ENCODE results near the gene SEC23B.

The SEC23B gene

DNA sequence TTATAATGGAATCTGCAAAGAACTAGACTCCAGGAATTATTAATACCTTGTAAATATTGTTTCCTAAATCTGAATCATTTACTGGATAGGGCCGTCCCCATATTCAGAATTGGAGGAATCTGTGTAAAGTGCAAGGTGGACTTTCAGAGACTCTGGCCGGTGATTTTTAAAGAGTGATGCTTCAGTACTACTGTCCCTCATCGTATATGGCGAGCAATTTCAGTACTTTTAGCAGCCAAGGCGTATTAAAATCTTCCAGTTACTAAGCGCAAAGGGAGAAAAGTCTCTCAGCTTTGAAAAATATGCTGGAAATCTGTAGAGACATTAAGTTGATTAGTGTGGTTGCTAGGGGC, 60.0 kb downstream of the SEC23B start:
- no peak for TF ChIP-seq ZFX (IDR thresholded peaks at IDR 0.05; ENCODE audit: borderline replicate concordance)
- TF ChIP-seq, protein P1, sequence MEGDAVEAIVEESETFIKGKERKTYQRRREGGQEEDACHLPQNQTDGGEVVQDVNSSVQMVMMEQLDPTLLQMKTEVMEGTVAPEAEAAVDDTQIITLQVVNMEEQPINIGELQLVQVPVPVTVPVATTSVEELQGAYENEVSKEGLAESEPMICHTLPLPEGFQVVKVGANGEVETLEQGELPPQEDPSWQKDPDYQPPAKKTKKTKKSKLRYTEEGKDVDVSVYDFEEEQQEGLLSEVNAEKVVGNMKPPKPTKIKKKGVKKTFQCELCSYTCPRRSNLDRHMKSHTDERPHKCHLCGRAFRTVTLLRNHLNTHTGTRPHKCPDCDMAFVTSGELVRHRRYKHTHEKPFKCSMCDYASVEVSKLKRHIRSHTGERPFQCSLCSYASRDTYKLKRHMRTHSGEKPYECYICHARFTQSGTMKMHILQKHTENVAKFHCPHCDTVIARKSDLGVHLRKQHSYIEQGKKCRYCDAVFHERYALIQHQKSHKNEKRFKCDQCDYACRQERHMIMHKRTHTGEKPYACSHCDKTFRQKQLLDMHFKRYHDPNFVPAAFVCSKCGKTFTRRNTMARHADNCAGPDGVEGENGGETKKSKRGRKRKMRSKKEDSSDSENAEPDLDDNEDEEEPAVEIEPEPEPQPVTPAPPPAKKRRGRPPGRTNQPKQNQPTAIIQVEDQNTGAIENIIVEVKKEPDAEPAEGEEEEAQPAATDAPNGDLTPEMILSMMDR (IDR thresholded peaks at IDR 0.05) = no peak
- peak overlapping the region; percentile 79 for H3K27ac ChIP-seq

DNA sequence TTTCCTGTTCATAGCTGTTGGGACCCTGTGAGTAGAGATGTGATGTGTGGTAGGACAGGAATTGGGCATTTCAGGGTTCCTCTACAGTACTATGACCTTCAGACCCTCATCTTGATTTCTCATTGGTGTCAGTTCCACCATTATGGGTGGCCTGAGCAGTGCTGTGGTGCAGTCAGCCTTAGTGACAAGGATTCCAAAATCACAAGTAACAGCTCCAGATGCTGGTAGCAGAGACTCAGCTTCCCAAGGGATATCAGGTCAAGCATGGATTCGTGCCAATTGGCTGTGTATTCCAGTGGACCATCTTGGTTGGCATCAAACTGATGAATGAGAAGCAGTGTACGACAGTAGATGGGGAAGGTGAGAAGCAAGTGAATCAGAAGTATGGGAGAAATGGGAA, 63.3 kb downstream of the SEC23B start:
- H3K27ac ChIP-seq = no peak overlapping the region
- TF ChIP-seq, protein P1 (IDR thresholded peaks at IDR 0.05) = no peak

DNA sequence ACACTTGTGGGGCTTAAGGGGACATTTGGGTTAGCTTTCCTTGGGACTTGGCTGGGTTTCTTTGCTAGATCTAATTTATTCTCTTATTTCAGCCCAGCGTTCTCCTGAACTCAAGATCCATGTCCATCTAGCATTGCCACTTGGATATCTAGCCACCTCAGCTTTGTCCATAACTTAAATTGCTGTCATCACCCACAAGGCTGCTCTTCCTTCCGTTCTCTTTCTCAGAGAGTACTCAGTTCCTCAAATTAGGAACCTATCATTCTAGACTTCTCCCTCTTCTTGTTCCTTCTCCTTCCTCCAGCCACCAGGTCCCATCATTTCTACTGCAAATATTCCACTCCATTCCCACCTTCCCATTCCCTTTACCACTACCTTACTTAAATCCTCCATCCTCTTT, 63.8 kb downstream of the SEC23B start:
- TF ChIP-seq ZFX (IDR thresholded peaks at IDR 0.05; ENCODE audit: borderline replicate concordance) = no peak
- TF ChIP-seq, protein P1 (IDR thresholded peaks at IDR 0.05) = no peak
- no peak overlapping the region for H3K27ac ChIP-seq

DNA sequence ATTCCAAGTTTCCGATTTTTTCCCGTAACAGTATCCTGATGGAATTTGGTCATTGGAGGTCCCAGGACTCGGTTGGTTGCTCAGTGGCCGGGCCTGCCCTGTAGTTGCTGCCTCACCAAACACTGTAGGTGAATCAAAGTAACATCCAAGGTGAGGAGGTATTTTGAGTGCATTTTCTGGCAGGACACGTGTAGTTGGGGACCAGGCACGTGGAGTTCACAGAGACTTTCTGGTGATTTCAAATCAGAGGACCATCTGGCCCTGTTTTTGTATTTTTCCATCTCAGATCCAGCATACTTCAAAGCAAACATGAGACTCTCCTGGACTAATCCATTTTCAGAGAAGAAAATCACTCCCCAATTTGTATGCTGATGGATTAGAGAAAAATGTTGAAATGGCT, 70.2 kb downstream of the SEC23B start:
- no peak overlapping the region for H3K27ac ChIP-seq
- TF ChIP-seq, protein P1 (IDR thresholded peaks at IDR 0.05) = no peak

DNA sequence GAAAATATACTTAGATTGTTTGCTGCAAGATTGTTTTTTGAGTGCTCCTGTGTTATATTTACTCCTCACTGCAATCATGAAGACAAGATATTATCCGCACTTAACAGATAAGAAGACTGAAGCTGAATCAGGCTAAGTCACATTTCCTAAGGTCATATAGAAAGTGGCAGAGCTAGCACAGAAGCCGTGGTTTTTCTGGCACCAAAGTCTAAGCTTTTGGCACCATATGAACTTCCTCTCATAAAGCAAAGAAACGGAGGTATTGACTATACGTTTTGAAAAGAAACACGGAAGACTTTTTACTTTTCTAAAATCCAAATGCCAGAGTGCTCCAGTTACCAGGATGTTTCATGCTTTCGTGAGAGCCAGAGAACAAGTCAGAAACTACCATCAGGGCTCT, 70.8 kb downstream of the SEC23B start:
- no peak overlapping the region for H3K27ac ChIP-seq
- TF ChIP-seq, protein P1 (IDR thresholded peaks at IDR 0.05) = no peak
- TF ChIP-seq ZFX (IDR thresholded peaks at IDR 0.05; ENCODE audit: borderline replicate concordance) = no peak

DNA sequence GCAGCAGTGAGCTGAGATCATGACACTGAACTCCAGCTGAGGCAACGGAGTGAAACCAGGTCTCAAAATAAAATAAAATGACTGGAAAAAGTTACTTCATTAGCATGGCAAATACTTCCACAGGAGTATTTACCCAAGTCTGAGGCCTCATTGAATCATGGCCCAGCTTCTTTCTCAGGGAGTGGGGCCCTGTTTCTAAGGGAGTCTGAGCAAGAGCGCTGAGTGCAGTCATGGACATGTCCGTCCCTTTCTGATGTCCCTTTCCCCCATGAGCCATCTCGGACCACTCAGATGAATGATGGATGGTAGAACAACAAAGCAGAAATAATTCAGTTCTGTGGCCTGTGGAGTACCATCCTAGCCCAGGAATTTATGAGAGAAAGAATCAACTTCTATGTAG, 72.3 kb downstream of the SEC23B start:
- TF ChIP-seq, protein P1 (IDR thresholded peaks at IDR 0.05) = no peak
- TF ChIP-seq ZFX (IDR thresholded peaks at IDR 0.05; ENCODE audit: borderline replicate concordance) = no peak

DNA sequence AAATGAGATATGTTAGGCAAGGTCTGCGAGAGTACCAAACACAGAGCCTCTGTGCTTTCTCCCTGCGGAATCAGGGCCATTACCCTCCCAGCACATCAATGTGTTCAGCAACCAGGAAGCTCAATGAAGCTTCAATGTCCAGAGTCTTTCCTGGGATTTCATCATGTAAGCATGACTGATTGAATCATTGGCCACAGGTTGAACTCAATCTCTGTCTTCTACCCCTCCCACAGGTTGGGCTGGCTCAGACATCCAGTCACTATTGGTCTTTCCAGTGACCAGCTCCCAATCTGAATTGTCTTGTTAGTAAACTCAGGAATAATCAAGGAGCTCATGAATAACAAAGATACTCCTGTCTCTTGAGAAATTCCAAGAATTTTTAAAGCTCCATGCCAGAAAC, 77.4 kb downstream of the SEC23B start:
- no peak overlapping the region for H3K27ac ChIP-seq
- TF ChIP-seq ZFX (IDR thresholded peaks at IDR 0.05; ENCODE audit: borderline replicate concordance) = no peak
- TF ChIP-seq, protein P1 (IDR thresholded peaks at IDR 0.05) = no peak

More for the DNA sequence above, 72.3 kb downstream of the SEC23B start:
- no peak overlapping the region for H3K27ac ChIP-seq

Measured in 22Rv1 (cell line).